ENCODE results near the gene CLDN10.

Gene CLDN10

GRCh38 chr13:95627590-95627989 lies 75.1 kb downstream of the CLDN10 start:
- DNase-seq (ENCODE audit: low spot score) = no peak
- Histone ChIP-seq H3K9me3 (ENCODE audit: severe bottlenecking) (no peaks in the 10 kb centered on the region), H3K4me3 (ENCODE audit: severe bottlenecking) (no peak overlapping the region), H3K4me1 (ENCODE audit: insufficient read depth, poor library complexity, severe bottlenecking) (no peaks in the 10 kb centered on the region), H3K27me3 (ENCODE audit: insufficient read depth, poor library complexity, severe bottlenecking) (no peaks in the 10 kb centered on the region), H3K36me3 (ENCODE audit: low read depth) (peaks cover 82% of the 10 kb centered on the region), H3K27ac (ENCODE audit: poor library complexity, severe bottlenecking) (no peak overlapping the region)
- TF ChIP-seq CTCF (IDR thresholded peaks at IDR 0.05; ENCODE audit: poor library complexity, severe bottlenecking) = no peak
- no peak for ATAC-seq (ENCODE audit: low read depth)

- Histone ChIP-seq H3K27ac (ENCODE audit: poor library complexity, severe bottlenecking) (no peak overlapping the region), H3K4me1 (ENCODE audit: insufficient read depth, poor library complexity, severe bottlenecking) (no peaks in the 10 kb centered on the region), H3K4me3 (ENCODE audit: severe bottlenecking) (no peak overlapping the region), H3K36me3 (ENCODE audit: low read depth) (peaks cover 82% of the 10 kb centered on the region), H3K27me3 (ENCODE audit: insufficient read depth, poor library complexity, severe bottlenecking) (no peaks in the 10 kb centered on the region), H3K9me3 (ENCODE audit: severe bottlenecking) (no peaks in the 10 kb centered on the region)
- no peak for TF ChIP-seq CTCF (IDR thresholded peaks at IDR 0.05; ENCODE audit: poor library complexity, severe bottlenecking)
- DNase-seq (ENCODE audit: low spot score) (no peak), ATAC-seq (ENCODE audit: low read depth) (no peak)
These were observed 76.0 kb downstream of the CLDN10 start for GRCh38 chr13:95628488-95628887.

GRCh38 chr13:95629071-95629470 lies 76.6 kb downstream of the CLDN10 start:
- Histone ChIP-seq H3K27ac (ENCODE audit: poor library complexity, severe bottlenecking) (no peak overlapping the region), H3K9me3 (ENCODE audit: severe bottlenecking) (no peaks in the 10 kb centered on the region), H3K27me3 (ENCODE audit: insufficient read depth, poor library complexity, severe bottlenecking) (no peaks in the 10 kb centered on the region), H3K4me1 (ENCODE audit: insufficient read depth, poor library complexity, severe bottlenecking) (no peaks in the 10 kb centered on the region), H3K4me3 (ENCODE audit: severe bottlenecking) (no peak overlapping the region), H3K36me3 (ENCODE audit: low read depth) (peaks cover 81% of the 10 kb centered on the region)
- no peak for TF ChIP-seq CTCF (IDR thresholded peaks at IDR 0.05; ENCODE audit: poor library complexity, severe bottlenecking)
- DNase-seq (ENCODE audit: low spot score) (no peak), ATAC-seq (ENCODE audit: low read depth) (no peak)

Measured in RWPE2 (cell line).